Stomach (tissue), 9 donors: ENCODE data around the gene KCNN3. TPM values are rescaled to one million over a fixed set of nuclear protein-coding genes. Genes with fewer than 3 reads are reported as not detected.

Experiments
- DNase-seq, 2 donors: peaks; one replicate each; pipeline versions ENCODE4 v3.0.0 to v3.0.0-alpha.2; 2013 to 2019
- H3K27ac ChIP-seq, 5 donors: fragments of 200-600 bp in 4 of 5; sonication (generic) in 4 of 5; one replicate each; pipeline ENCODE4 v1.5.1; 2013 to 2019; ENCODE audit warnings: mild to moderate bottlenecking in 1 of 5, moderate library complexity in 1 of 5
- H3K27me3 ChIP-seq, 3 donors: fragments of 200-600 bp; sonication (generic); one replicate each; pipeline ENCODE4 v1.5.1; 2017 to 2019; ENCODE audit warnings: mixed run types in 1 of 3
- H3K36me3 ChIP-seq, 4 donors: fragments of 200-600 bp; sonication (generic); 1 replicate in 3 of 4; 2 replicates in 1 of 4; pipeline ENCODE4 v1.5.1; 2016 to 2019
- H3K4me1 ChIP-seq, 4 donors: fragments of 200-600 bp; sonication (generic); one replicate each; pipeline ENCODE4 v1.5.1; 2016 to 2019
- H3K4me3 ChIP-seq, 4 donors: fragments of 200-600 bp; sonication (generic) in 3 of 4; one replicate each; pipeline ENCODE4 v1.5.1; 2016 to 2019; ENCODE audit warnings: mild to moderate bottlenecking in 1 of 4
- H3K9me3 ChIP-seq, 4 donors: fragments of 200-600 bp; sonication (generic); one replicate each; pipeline ENCODE4 v1.5.1; 2016 to 2019
- EP300 ChIP-seq: sonication (generic); formaldehyde crosslinking; IDR thresholded peaks from one replicate; pipeline ENCODE4 v1.6.1; 2017; ENCODE audit warnings: antibody characterized with exemption
- POLR2A ChIP-seq, 4 donors: fragments of 450-650 bp; IDR thresholded peaks; one replicate each; pipeline ENCODE4 v1.6.1; 2016; ENCODE audit warnings: antibody characterized with exemption in 4 of 4, control low read depth in 2 of 4, mild to moderate bottlenecking in 1 of 4, moderate library complexity in 1 of 4
- POLR2AphosphoS5 ChIP-seq, 3 donors: sonication (generic); formaldehyde crosslinking; IDR thresholded peaks; one replicate each; pipeline ENCODE4 v1.6.1; 2016; ENCODE audit warnings: antibody characterized with exemption in 3 of 3
- WGBS, 5 donors: extraction: QIAGEN DNeasy Blood & Tissue Kit in 3 of 5; methylation state at CpG; one replicate each; pipeline versions ENCODE4 v1.1.5 to v1.1.7; 2013 to 2018; 5-methylcytosine and 5-hydroxymethylcytosine counted together
- intact Hi-C: fragments of 100-400 bp; cut with DNase I; formaldehyde crosslinking; loops from one replicate; pipeline ENCODE4 v1.15.1; 2023; ENCODE audit warnings: low total_unique reads
- polyA plus RNA-seq, 3 donors: library from polyadenylated mRNA; stranded (reverse); fragments of 200-250 nt; gene quantifications; one replicate each; pipeline ENCODE4 v1.2.3, GENCODE V29; 2013
- total RNA-seq, 5 donors: library from RNA; depleted of rRNA; stranded (reverse); fragments of >200 nt; gene quantifications; one replicate each; pipeline versions ENCODE4 v1.1.0 to v1.2.3, GENCODE V29; 2014 to 2016
- TF ChIP-seq, protein P1 (sequence below), 7 experiments: fragments of 450-650 bp in 4 of 7; fragments of 200-600 bp in 3 of 7; sonication (generic) in 3 of 7; IDR thresholded peaks; one replicate each; pipeline ENCODE4 v1.5.1; 2016 to 2019; ENCODE audit warnings: antibody characterized with exemption in 7 of 7, control low read depth in 2 of 7, mild to moderate bottlenecking in 1 of 7
- donor health status: healthy with polysubstance abuse.
- donor health status: Bipolar disorder and iron deficiency.
- donor health status: healthy.

The KCNN3 gene
- total and polyA plus RNA-seq, 8 donors = 0.19 to 10.7 (median 2.3) TPM

- WGBS, 5 donors = 59 to 69% (median 64%) methylated on average over 9 of the region's 9 CpGs
Observed at GRCh38 chr1:154851392-154852177, 18.5 kb downstream of the KCNN3 start.

DNA sequence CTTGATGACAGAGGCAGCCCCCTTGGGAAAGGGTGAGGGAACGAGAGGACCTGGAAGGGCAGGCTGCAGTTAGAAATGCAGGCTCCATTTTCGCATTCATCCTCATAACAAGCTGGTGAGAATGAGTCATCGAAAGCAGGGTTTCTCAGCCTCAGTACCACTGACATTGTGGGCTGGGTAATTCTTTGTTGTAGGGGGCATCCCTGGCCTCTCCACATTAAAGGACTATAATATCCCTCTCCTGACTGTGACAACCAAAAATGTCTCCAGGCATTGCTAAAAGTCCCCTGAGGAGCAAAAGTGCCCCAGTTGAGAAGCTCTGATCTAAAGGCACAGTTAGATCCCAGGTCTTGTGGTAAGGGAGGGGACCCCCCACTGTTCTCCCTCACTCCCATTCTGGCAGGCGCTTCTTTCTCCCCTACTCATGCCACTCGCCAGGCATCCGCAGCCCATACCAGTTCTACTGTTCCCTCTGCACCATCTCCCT is 20.4 kb downstream of the KCNN3 start:
- no peaks in the 10 kb centered on the region for H3K9me3 ChIP-seq
- DNase-seq = no peak
- H3K27me3 ChIP-seq = peaks cover 0 to 15% (median 0%) of the 10 kb centered on the region in 3 donors
- 85 to 91% (median 88%) methylated on average over 5 to 6 of the region's 6 CpGs for WGBS, 5 donors
- H3K4me1 ChIP-seq = peaks cover 0 to 23% (median 3%) of the 10 kb centered on the region in 4 donors
- TF ChIP-seq POLR2A (IDR thresholded peaks at IDR 0.05) (no peak), POLR2AphosphoS5 (IDR thresholded peaks at IDR 0.05) (no peak), EP300 (no peak)
- TF ChIP-seq, protein P1, sequence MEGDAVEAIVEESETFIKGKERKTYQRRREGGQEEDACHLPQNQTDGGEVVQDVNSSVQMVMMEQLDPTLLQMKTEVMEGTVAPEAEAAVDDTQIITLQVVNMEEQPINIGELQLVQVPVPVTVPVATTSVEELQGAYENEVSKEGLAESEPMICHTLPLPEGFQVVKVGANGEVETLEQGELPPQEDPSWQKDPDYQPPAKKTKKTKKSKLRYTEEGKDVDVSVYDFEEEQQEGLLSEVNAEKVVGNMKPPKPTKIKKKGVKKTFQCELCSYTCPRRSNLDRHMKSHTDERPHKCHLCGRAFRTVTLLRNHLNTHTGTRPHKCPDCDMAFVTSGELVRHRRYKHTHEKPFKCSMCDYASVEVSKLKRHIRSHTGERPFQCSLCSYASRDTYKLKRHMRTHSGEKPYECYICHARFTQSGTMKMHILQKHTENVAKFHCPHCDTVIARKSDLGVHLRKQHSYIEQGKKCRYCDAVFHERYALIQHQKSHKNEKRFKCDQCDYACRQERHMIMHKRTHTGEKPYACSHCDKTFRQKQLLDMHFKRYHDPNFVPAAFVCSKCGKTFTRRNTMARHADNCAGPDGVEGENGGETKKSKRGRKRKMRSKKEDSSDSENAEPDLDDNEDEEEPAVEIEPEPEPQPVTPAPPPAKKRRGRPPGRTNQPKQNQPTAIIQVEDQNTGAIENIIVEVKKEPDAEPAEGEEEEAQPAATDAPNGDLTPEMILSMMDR (IDR thresholded peaks at IDR 0.05) = no peak
- intact Hi-C loops = no loop called here
- no peak overlapping the region for H3K4me3 ChIP-seq
- H3K27ac ChIP-seq = no peak overlapping the region
- H3K36me3 ChIP-seq = no peaks in the 10 kb centered on the region

More at GRCh38 chr1:154851392-154852177, 18.5 kb downstream of the KCNN3 start:
- TF ChIP-seq EP300 (no peak), POLR2AphosphoS5 (IDR thresholded peaks at IDR 0.05) (no peak), POLR2A (IDR thresholded peaks at IDR 0.05) (no peak)
- TF ChIP-seq, protein P1 (IDR thresholded peaks at IDR 0.05) = no peak
- DNase-seq = no peak
- intact Hi-C loops = no loop called here
- H3K9me3 ChIP-seq = no peaks in the 10 kb centered on the region
- no peak overlapping the region for H3K4me3 ChIP-seq
- H3K4me1 ChIP-seq = peaks cover 0 to 10% (median 3%) of the 10 kb centered on the region in 4 donors
- peaks cover 0 to 15% (median 0%) of the 10 kb centered on the region in 3 donors for H3K27me3 ChIP-seq
- H3K27ac ChIP-seq = no peak overlapping the region
- no peaks in the 10 kb centered on the region for H3K36me3 ChIP-seq

DNA sequence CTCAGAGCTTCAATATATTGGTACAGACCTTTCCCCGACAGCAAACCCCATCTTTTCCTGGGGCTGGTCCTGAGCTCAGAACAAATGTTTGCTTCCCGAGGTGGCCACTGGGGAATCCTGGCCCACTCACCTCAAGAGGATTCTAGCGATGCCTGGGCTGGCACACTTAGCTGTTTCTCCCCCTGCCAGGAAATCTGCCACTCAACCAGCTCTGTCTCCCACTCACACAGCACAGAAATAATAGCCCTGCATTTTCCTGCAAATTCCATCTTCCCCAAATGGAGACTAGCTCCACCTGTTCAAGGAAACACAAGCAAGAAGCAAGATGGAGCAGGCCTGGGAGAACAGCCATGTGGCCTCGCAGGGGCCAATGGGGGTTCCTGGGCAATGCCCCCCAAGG is 21.1 kb downstream of the KCNN3 start:
- intact Hi-C loops = no loop called here
- no peak for DNase-seq
- H3K27ac ChIP-seq = no peak overlapping the region
- no peaks in the 10 kb centered on the region for H3K36me3 ChIP-seq
- no peak overlapping the region for H3K4me3 ChIP-seq
- WGBS, 5 donors = 74 to 89% (median 84%) methylated on average over 4 of the region's 4 CpGs
- H3K4me1 ChIP-seq = peaks cover 0 to 23% (median 3%) of the 10 kb centered on the region in 4 donors
- H3K27me3 ChIP-seq = peaks cover 0 to 15% (median 0%) of the 10 kb centered on the region in 3 donors
- no peak for TF ChIP-seq POLR2AphosphoS5 (IDR thresholded peaks at IDR 0.05)
- TF ChIP-seq POLR2A (IDR thresholded peaks at IDR 0.05) = no peak
- TF ChIP-seq, protein P1 (IDR thresholded peaks at IDR 0.05) = no peak
- no peak for TF ChIP-seq EP300
- no peaks in the 10 kb centered on the region for H3K9me3 ChIP-seq

DNA sequence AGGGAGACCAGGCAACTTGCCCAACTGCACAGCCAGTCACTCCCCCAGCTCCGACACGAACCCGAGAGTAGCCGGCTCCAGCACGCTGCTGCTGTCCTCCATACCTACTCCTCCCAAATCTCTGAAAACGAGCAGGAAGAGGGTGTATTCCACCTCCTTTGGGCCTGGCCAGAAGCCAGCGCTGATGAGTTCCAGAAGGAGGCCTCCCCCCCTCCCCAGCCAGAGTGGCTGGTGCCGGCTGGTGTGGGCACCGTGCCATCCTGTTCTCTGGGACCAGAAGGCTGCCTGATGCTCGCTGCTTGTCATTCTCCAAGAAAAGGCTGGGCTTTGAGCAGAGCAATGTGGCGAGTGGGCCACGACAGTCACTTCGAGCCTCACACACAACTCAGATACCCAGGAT is 22.2 kb downstream of the KCNN3 start:
- intact Hi-C loops = no loop called here

More for the DNA sequence above, 22.2 kb downstream of the KCNN3 start:
- H3K9me3 ChIP-seq = no peaks in the 10 kb centered on the region
- H3K4me1 ChIP-seq = peaks cover 0 to 23% (median 3%) of the 10 kb centered on the region in 4 donors
- H3K36me3 ChIP-seq = no peaks in the 10 kb centered on the region
- peak overlapping the region in 1 of 5 donors; percentile 5 for H3K27ac ChIP-seq
- H3K27me3 ChIP-seq = peaks cover 0 to 15% (median 0%) of the 10 kb centered on the region in 3 donors
- 48 to 64% (median 58%) methylated on average over 12 to 13 of the region's 13 CpGs for WGBS, 5 donors
- peak in 1 of 2 donors; percentile 80 for DNase-seq
- TF ChIP-seq EP300 = no peak
- TF ChIP-seq POLR2AphosphoS5 (IDR thresholded peaks at IDR 0.05) = no peak
- TF ChIP-seq, protein P1 (IDR thresholded peaks at IDR 0.05) = no peak
- TF ChIP-seq POLR2A (IDR thresholded peaks at IDR 0.05) = no peak
- H3K4me3 ChIP-seq = no peak overlapping the region
